Spleen (tissue), 7 donors: ENCODE measurements around the gene PCED1B.

ENCODE experiments used
- CTCF ChIP-seq, 11 experiments: fragments of 200-600 bp in 7 of 11; fragments of 450-650 bp in 4 of 11; sonication (generic) in 4 of 11; IDR thresholded peaks in 8 of 11; conservative IDR thresholded peaks in 3 of 11; 1 replicate in 7 of 11; 2 replicates in 4 of 11; pipeline versions ENCODE4 v1.4.0 to v1.8.0; 2016 to 2021; ENCODE audit warnings: antibody characterized with exemption in 11 of 11, inconsistent platforms in 4 of 11, mild to moderate bottlenecking in 1 of 11
- POLR2A ChIP-seq, 3 donors: fragments of 450-650 bp; IDR thresholded peaks; one replicate each; pipeline ENCODE4 v1.5.1; 2017; ENCODE audit warnings: antibody characterized with exemption in 3 of 3, mild to moderate bottlenecking in 1 of 3
- donor health status: DM: no; HTN: no; CAD: no; lungs with moderate emphysema.
- donor health status: DM: no; HTN: no; CAD: no.
- donor health status: DM: no; HTN: no; CAD: no.

GRCh38 chr12:47272412-47273190 is 193.2 kb downstream of the PCED1B start:
- TF ChIP-seq CTCF (IDR thresholded peaks at IDR 0.05 in 8 of 11, conservative IDR thresholded peaks at IDR 0.05 in 3 of 11) (no peak), POLR2A (IDR thresholded peaks at IDR 0.05) (no peak)
